ELF-1 (cell line): ENCODE measurements around the gene DEDD.
A peak's percentile ranks its signal among the peaks of the same experiment; 100 is the strongest.

Experiments
- DNase-seq: peaks from one replicate; pipeline ENCODE4 v3.0.0-alpha.2; 2016; ENCODE audit warnings: low read depth, low spot score

DEDD gene

GRCh38 chr1:161092621-161093028 is 39.8 kb downstream of the DEDD start:
- DNase-seq = no peak

GRCh38 chr1:161091796-161092507 is 40.5 kb downstream of the DEDD start:
- DNase-seq = no peak

DNA sequence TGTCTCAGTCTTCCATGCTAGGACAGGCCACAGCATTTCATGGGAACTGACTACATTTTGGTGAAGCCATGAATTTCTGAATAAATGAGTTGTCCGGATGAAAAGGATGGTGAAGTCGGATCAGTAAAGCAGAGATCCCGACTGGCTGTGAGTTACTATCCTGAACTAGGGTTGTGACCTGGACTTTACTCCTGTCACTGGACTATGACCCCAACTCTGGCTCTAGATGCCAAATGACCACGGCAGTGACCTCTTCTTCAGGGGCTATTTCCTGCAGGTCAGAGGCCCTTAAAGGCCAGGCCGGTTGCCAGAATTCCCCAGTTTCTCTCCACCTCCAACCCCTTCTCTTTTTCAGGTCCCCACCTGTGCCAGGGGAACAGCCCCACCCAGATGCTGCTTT is 41.4 kb downstream of the DEDD start:
- DNase-seq = no peak

DNA sequence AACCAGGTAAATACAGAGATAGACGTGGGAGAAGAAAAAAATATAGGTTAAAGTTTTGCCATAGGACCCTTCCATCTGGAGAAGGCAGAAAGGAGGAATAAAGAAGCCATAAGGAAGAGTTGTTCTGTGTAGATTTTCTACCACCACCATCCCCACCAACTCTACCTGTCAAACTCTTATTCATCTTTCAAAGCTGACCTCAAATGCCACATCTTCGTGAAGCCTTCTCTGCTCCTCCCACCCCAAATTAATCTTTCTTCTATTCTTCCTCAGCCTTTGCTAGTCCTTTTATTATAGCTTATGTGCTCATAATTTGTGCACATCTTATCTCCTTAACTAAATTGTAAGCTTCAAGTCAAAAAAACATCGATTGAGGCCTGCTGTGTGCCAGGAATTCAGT is 41.9 kb downstream of the DEDD start:
- DNase-seq = no peak

GRCh38 chr1:161089938-161090337 is 42.5 kb downstream of the DEDD start:
- DNase-seq = no peak

DNA sequence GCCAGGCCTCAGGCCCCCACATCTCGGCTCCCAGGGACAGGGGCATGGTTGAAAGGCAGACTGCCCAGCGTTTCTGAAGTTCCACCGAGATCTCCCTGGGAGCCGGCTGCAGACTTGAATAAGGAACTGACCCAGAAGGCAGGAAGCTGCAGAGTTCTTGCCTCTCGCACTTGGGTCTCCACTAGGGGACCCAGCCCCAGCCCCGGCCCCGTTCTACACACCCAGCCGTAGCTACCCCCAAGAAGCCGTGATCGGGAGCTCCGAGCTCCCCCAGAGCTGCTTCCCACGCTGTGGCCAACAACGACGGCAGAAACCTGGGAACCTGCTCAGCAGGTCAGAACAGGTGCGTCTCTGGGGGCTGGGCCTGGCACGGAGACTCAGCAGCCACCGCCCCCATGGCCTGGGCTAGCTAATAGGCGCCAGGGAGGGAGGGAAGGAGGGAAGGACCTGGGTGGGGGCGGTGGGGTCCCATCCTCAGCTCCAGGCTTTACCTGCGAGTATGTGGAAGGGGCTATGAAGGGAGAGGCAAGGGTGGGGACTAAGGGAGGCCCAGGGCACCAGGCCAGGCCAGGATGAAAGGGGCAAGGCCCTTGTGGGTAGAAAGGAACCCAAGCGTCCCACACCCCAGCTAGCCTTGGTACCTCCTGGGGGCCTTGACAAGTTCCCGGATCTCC is 43.1 kb downstream of the DEDD start, which contains the start of gene NECTIN4:
NECTIN4 (minus strand) TSS at position 308 of the 674 bp plus-strand sequence; CDS start at position 46, 262 bp downstream.
- DNase-seq = peak; percentile 41

DNA sequence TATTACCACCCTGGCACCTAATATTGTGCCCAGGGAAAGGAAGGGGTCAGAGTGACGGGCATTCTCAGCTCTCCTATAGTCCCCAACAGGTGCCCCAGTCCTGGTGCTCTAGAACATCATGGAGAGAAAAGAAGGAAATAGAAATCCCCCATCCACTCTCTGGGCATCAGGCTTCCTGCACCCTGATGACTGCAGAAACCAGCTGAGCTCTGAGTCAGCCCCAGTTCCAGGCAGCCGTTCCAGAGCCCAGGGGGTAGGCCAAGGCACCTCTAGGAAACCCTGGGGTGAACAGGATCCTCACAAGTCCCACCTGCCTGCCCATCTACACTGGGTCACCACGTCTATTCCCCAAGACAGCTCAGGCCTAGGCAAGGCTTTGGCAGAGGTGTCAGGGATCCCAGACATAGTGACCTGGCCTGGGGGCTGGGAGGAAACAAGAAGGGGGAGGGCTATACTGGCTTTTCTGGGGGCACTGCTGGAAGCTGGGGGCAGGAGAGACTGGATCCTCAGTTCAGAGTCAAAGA is 43.8 kb downstream of the DEDD start:
- no peak for DNase-seq

- DNase-seq = no peak
Measured at GRCh38 chr1:161086457-161086856, 46.0 kb downstream of the DEDD start.

DNA sequence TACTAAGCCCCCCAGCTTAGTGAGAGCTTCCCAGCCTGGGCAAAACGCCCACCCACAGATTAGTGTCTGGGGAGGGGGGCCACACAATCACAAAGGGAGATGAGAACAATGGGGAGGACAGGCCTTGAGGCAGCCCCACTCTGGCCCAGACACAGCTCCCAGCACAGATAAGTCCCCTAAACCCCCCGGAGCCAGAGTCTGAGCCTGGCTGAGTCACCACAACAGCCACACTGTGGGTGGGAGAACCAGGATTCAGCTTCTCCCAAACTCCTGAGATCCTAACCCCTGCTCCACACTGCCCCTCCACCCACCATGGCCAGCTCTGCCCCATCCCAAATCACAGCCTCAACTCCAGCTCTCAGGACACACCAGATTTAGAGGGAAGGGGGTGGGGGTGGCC is 47.3 kb downstream of the DEDD start:
- peak; percentile 63 for DNase-seq

DNA sequence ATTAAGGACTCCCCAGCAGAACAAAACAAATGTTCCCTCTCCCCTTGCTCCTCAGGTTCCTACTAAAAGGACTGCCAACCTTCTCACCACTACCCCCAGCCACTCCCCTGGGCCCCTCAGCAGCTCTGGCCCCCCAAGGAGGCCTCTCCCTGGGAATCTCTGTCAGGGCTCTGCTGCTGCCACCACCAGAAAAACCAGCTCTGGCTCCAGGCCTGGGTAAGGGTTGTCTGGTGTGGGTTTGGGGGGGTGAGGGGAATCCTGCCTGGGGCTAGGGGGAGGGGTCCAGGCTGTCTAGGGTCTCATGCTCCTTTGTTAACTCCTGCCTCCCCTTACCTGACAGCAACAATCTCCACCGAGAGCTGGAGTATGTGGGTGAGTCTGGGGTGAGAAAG is 47.9 kb downstream of the DEDD start:
- DNase-seq = peak; percentile 41

DNA sequence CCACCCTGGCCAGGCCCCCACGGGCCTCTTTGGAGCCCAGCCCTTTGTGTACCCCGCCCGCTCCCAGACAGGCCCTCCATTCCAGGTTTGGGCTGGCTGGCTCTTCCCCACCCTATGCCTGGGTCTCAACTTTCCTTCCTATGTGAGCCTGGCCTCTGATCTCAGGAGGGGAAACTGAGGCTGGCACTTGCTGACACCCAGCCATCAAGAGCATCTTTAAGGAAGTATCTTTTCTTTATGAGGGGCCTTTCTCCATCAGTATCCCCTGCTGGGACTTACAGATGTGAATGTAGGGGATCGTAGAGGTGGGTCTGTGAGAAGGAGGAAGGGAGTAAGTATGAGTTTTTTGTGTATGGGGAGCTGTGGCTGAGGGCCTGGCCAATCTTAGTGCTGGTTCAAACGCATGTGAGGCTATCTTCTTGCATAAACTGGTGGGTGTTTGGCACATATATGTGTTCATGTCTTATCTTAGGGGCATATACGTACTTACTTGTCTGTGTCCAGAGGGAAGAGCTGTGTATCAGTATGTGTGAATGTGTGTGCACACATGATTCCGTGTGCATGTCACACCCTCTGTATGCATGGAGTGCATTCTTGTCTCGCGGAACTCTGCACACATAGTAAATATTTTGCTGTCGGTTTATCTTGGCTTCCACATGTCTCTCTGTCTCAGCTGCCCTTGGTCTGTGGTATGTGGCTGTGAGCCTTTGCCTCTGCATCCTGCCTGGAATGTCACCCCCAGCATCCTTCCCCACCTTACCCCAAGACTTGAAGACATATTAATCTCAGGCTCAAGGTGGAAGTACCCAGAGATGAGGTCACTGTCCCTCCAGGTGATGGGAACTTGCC is 48.5 kb downstream of the DEDD start:
- no peak for DNase-seq

- peak; percentile 97 for DNase-seq
Measured at GRCh38 chr1:161082996-161083747, 49.3 kb downstream of the DEDD start.

DNA sequence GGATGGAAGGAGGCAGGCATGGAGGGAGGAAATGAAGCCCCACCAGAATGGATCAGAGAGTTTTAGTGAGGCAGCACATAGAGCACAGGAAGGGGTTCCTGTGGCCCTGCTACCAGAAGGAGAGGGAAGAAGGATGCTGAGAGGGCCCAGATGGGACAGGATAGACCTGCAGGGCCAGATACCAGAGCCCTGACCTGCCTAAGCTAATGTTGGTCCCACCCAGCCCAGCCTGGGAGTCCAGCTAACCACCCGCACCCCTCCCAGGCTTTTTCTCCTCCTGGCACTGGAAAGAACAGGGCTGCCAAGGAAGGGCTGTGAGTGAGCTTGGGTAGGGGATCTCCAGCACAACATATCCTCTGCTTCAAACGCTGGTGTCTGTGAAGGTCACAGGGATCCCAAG is 50.0 kb downstream of the DEDD start:
- DNase-seq = peak; percentile 42

GRCh38 chr1:161081519-161081918 is 50.9 kb downstream of the DEDD start:
- no peak for DNase-seq

GRCh38 chr1:161080441-161081405 is 51.7 kb downstream of the DEDD start:
- peak; percentile 83 for DNase-seq

DNA sequence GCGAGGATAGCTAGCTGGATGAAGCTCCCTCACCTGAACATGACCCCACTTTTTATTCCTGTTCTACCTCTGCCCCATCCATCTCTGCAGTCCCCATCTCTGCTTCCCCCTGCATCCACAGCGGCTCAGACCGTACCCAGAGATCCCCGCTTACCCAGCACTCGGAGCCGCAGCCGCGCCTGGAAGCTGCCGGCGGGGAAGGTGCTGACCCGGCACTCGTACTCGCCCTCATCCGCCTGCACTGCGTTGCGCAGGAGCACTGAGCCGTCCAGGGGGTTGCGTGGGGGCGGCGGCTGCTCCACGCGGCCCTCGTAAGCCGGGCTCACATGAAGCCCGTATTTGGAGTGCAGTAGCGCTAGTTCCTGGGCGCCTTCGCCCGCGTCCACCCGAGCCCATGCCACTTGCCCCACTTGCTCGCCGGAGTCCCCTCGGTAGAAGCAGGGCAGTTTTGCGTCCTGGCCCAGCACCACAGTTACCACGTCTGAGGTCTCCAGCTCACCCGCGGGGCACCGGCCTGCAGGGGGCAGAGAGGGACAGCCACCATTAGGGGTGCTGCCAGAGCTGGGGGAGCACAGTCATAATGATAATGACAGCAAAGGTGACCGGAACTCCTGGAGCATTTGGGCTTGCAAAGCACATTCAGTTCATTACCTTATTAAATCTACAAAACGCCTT is 52.9 kb downstream of the DEDD start:
- no peak for DNase-seq

- no peak for DNase-seq
Measured at GRCh38 chr1:161077426-161077825, 55.0 kb downstream of the DEDD start.

GRCh38 chr1:161076410-161076809 is 56.1 kb downstream of the DEDD start:
- no peak for DNase-seq

DNA sequence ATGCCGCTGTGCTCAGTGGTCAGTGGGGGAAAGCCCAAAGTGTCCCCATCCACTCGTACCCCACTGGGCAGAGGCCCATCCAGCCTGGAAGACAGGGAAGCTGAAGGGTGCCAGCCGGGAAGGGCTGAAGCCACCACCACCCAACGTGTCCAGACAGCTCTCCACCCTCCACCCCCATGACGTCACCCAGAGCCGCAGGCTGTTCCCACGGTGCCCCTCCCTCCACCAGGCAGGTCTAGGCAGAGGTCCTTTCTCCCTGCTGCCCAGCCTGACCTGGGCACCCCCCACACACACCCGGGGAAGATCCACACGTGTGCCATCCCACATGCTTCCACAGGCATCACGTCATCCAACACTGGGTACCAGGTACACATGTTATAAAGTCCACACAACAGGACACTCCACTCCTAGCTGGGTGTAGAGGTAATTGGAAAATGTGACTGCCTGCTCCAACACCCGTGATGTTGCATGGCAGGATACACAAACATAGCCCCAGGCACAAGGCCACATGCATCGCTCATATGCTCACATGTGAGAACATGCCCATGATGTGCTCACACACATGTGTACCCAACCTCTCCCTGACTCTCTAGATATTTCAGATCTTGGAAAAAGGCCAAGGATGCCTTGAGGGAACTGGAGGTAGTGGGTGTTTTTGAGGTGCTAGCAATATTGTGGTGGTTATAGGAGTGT is 57.6 kb downstream of the DEDD start:
- DNase-seq = no peak
